Subcutaneous abdominal adipose tissue (tissue), 5 donors: ENCODE measurements around the gene BCS1L.

Experiments
- H3K27ac ChIP-seq: one replicate; pipeline ENCODE4 v1.7.0; 2013; ENCODE audit warnings: low read depth, mild to moderate bottlenecking, inconsistent platforms, low read length, moderate library complexity
- H3K27me3 ChIP-seq, 5 donors: one replicate each; pipeline ENCODE4 v1.7.0; 2013; ENCODE audit warnings: low read length in 5 of 5, inconsistent platforms in 1 of 5; ENCODE audit not compliant: control insufficient read depth in 5 of 5, insufficient read depth in 4 of 5
- H3K36me3 ChIP-seq, 5 donors: one replicate each; pipeline ENCODE4 v1.7.0; 2013; ENCODE audit warnings: low read length in 5 of 5; ENCODE audit not compliant: control insufficient read depth in 5 of 5, insufficient read depth in 5 of 5
- H3K4me1 ChIP-seq, 5 donors: one replicate each; pipeline ENCODE4 v1.7.0; 2013; ENCODE audit warnings: low read length in 5 of 5, mild to moderate bottlenecking in 3 of 5, moderate library complexity in 1 of 5; ENCODE audit not compliant: control insufficient read depth in 5 of 5, insufficient read depth in 5 of 5
- H3K4me3 ChIP-seq, 5 donors: one replicate each; pipeline ENCODE4 v1.7.0; 2013; ENCODE audit warnings: low read length in 5 of 5, low read depth in 1 of 5
- H3K9ac ChIP-seq, 5 donors: one replicate each; pipeline ENCODE4 v1.7.0; 2013; ENCODE audit warnings: low read length in 5 of 5, mild to moderate bottlenecking in 4 of 5, moderate library complexity in 3 of 5
- H3K9me3 ChIP-seq, 5 donors: one replicate each; pipeline ENCODE4 v1.7.0; 2013; ENCODE audit warnings: low read length in 5 of 5; ENCODE audit not compliant: control insufficient read depth in 5 of 5
- donor health status: healthy.
- donor health status: healthy.
- donor health status: healthy.
- donor health status: healthy.
- donor health status: healthy.

Gene BCS1L

DNA sequence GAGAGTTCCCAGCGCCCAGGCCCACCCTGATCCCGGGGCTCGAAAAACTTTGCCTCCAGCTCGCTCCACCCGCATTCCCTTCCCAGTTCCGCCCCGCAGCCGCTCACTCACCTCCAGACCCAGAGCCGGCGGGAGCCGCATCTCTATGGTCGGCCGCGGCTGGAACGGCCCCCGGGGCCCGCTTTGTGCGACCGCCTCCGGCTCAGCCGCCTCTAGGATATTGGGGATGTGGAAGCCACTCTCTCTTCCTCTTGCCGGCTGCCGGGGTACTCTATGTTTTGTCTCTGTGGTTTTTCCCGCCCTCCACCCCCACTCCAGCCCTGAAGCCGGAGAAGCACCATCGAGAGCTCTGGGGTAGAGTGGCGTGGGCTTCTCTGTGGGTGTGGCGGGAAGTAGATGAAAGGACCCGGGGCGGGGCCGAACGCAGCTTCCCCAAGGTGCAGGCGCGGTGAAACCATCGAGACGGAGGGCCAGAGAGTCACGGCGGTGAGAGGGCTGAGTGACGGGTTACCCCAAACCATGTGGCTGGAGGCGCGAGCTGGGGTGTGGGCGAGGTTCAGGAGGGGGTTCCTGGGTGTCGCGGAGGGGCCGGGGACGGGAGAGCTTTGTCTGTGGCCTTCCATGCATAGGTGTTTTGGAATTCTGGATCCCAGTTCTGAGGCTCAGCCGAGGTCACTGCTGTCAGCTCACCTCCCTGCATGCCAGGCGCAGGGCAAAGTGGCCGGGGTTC lies at the start of gene BCS1L, which contains the start of gene ZNF142:
Gene BCS1L, plus strand, starts transcription at position 426 of the 730 bp plus-strand sequence. CDS start 1,305 bp downstream, outside the sequence.
Gene ZNF142, minus strand, starts transcription at position 366 of the 730 bp plus-strand sequence. CDS start 3,194 bp downstream, outside the sequence.
- H3K36me3 ChIP-seq: peaks cover 4 to 53% (median 48%) of the 10 kb centered on the region in 5 donors

DNA sequence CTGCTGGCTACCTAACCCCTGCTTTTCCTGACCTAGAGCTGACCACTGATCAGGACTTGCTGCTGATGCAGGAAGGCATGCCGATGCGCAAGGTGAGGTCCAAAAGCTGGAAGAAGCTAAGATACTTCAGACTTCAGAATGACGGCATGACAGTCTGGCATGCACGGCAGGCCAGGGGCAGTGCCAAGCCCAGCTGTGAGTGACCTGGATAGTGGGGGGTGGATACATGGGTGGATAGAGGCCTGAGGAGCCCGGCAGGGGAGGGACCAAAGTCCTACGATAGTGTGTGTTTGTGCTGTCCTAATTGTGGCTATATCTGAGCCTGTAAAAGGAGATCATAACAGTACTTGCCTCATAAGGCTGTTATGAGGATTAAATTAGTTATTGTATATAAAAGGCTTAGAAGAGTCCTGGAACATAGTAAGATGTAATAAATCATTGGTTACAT lies 43.6 kb upstream of the BCS1L start:
- no peaks in the 10 kb centered on the region for H3K4me1 ChIP-seq
- H3K9me3 ChIP-seq: no peaks in the 10 kb centered on the region
- H3K4me3 ChIP-seq: no peak overlapping the region
- H3K27ac ChIP-seq: no peak overlapping the region
- no peak overlapping the region for H3K9ac ChIP-seq
- no peaks in the 10 kb centered on the region for H3K27me3 ChIP-seq
- peaks cover 0 to 4% (median 0%) of the 10 kb centered on the region in 5 donors for H3K36me3 ChIP-seq

More for the DNA sequence above, at the start of gene BCS1L, which contains the start of gene ZNF142:
- peak within 1 kb of the TSS; percentile 67 for H3K27ac ChIP-seq
- H3K4me1 ChIP-seq: peaks cover 5 to 23% (median 19%) of the 10 kb centered on the region in 5 donors
- peak within 1 kb of the TSS; percentile 37 to 90 (median 74) for H3K9ac ChIP-seq
- H3K4me3 ChIP-seq: peak within 1 kb of the TSS; percentile 71 to 89 (median 84)
- H3K9me3 ChIP-seq: no peaks in the 10 kb centered on the region
- no peaks in the 10 kb centered on the region for H3K27me3 ChIP-seq

GRCh38 chr2:218618102-218618860 lies 41.2 kb upstream of the BCS1L start:
- Histone ChIP-seq H3K36me3 (peaks cover 0 to 4% (median 0%) of the 10 kb centered on the region in 5 donors), H3K27me3 (no peaks in the 10 kb centered on the region), H3K4me3 (no peak overlapping the region), H3K4me1 (peaks cover 2 to 8% (median 7%) of the 10 kb centered on the region in 5 donors), H3K9ac (no peak overlapping the region), H3K9me3 (no peaks in the 10 kb centered on the region), H3K27ac (no peak overlapping the region)

GRCh38 chr2:218621007-218621406 lies 38.5 kb upstream of the BCS1L start:
- Histone ChIP-seq H3K27ac (no peak overlapping the region), H3K4me3 (no peak overlapping the region), H3K27me3 (no peaks in the 10 kb centered on the region), H3K9ac (no peak overlapping the region), H3K9me3 (no peaks in the 10 kb centered on the region), H3K4me1 (peaks cover 2 to 10% (median 7%) of the 10 kb centered on the region in 5 donors), H3K36me3 (no peaks in the 10 kb centered on the region)

DNA sequence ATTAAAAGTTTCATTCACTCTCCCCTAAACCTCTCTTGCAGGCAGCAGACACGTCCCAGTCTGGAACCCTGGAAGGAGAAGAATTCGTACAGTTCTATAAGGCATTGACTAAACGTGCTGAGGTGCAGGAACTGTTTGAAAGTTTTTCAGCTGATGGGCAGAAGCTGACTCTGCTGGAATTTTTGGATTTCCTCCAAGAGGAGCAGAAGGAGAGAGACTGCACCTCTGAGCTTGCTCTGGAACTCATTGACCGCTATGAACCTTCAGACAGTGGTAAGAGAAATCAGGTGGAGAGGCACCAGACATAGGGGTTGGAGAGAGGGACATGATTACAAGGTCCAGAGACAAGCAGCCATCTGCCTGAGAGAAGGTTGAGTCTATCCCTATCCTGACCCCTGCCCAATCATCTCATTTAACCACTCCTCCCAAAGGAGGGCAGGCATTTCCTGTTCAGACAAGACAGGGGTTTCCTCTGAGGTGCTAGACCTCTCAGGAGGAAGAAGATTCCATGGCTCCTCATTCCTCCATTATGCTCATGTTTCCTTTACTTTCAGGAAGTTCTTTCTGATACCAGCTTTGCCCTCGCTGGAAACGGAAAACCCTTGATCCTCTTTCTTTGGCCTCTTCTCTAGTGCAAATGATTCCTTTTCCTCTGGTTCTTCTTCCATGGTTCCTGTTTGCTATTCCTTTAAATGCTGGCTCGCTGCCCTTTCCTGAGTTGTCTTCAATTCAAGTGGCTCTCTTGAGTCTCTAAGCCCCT lies 36.7 kb upstream of the BCS1L start:
- H3K36me3 ChIP-seq: peaks cover 0 to under 1% (median 0%) of the 10 kb centered on the region in 5 donors
- H3K27ac ChIP-seq: no peak overlapping the region
- H3K9me3 ChIP-seq: no peaks in the 10 kb centered on the region
- H3K4me1 ChIP-seq: peaks cover 2 to 10% (median 7%) of the 10 kb centered on the region in 5 donors
- H3K4me3 ChIP-seq: no peak overlapping the region
- H3K27me3 ChIP-seq: no peaks in the 10 kb centered on the region
- no peak overlapping the region for H3K9ac ChIP-seq

DNA sequence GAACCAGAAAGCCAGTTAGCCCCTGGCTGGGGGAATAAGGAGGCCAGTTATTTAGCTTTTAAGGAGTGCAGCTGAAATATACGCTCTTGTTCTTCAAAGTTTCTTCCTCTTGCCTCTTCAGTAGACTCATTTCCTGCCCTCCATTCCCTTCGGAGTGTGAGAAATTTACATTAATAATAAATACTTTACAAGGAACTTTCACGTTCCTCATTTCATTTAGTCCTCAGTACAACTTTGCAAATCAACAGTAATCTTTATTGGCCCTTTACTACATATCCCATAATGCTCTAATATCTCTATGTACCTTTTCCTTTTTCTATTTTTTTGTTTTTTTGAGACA lies 36.1 kb upstream of the BCS1L start:
- no peaks in the 10 kb centered on the region for H3K9me3 ChIP-seq
- H3K4me1 ChIP-seq: peaks cover 2 to 10% (median 7%) of the 10 kb centered on the region in 5 donors
- H3K4me3 ChIP-seq: no peak overlapping the region
- H3K36me3 ChIP-seq: peaks cover 0 to 3% (median 0%) of the 10 kb centered on the region in 5 donors
- H3K27me3 ChIP-seq: no peaks in the 10 kb centered on the region
- H3K27ac ChIP-seq: no peak overlapping the region
- no peak overlapping the region for H3K9ac ChIP-seq

GRCh38 chr2:218626369-218626768 lies 33.1 kb upstream of the BCS1L start:
- Histone ChIP-seq H3K36me3 (peaks cover 0 to 4% (median 0%) of the 10 kb centered on the region in 5 donors), H3K4me3 (no peak overlapping the region), H3K9ac (no peak overlapping the region), H3K4me1 (peaks cover 2 to 10% (median 7%) of the 10 kb centered on the region in 5 donors), H3K27ac (no peak overlapping the region), H3K27me3 (no peaks in the 10 kb centered on the region), H3K9me3 (no peaks in the 10 kb centered on the region)

DNA sequence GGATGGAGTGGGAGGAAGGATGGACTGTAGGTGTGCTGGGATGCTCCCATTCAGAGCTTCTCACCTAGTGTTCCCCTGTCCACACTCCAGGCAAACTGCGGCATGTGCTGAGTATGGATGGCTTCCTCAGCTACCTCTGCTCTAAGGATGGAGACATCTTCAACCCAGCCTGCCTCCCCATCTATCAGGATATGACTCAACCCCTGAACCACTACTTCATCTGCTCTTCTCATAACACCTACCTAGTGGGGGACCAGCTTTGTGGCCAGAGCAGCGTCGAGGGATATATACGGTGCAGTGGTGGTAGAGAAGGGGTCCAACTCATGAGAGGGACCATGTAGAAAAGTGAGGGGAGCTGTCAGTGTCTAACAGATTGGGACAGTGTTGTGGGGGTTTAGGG lies 31.5 kb upstream of the BCS1L start:
- Histone ChIP-seq H3K4me3 (no peak overlapping the region), H3K9ac (no peak overlapping the region), H3K4me1 (peaks cover 0 to 9% (median 1%) of the 10 kb centered on the region in 5 donors), H3K27me3 (no peaks in the 10 kb centered on the region), H3K27ac (no peak overlapping the region), H3K9me3 (no peaks in the 10 kb centered on the region), H3K36me3 (peaks cover 0 to 6% (median 4%) of the 10 kb centered on the region in 5 donors)

DNA sequence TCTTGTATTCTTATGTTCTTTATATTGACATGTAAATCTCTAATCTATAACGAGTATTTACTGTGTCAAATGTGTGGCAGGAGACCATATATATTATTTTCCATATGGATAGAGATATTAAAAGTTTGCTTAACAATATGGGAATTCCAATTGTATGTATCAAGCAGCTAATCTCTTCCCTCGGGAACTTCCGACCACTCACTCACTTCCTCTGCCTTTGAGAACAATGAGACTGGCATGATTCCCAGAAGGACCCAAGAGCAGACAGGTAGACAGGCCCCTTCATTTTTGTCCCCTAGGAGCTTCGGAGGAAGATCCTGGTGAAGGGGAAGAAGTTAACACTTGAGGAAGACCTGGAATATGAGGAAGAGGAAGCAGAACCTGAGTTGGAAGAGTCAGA lies 27.6 kb upstream of the BCS1L start:
- Histone ChIP-seq H3K9me3 (no peaks in the 10 kb centered on the region), H3K9ac (no peak overlapping the region), H3K27me3 (no peaks in the 10 kb centered on the region), H3K36me3 (peaks cover 4 to 43% (median 36%) of the 10 kb centered on the region in 5 donors), H3K4me1 (peaks cover 0 to 4% (median 0%) of the 10 kb centered on the region in 5 donors), H3K27ac (no peak overlapping the region), H3K4me3 (no peak overlapping the region)
